Stimulated activated CD4-positive, alpha-beta T cell treated with anti-CD3 and anti-CD28 coated beads, TNF-alpha, amount 100 ng/mL, for 24 hours (primary cell): ENCODE data around the gene AKAP8L.
"Not testable (repeated sequence)": the region's sequence is repeated elsewhere in the genome, so short reads cannot be mapped to it uniquely, and the experiment has no call there.

Experiments used
- DNase-seq, 3 experiments: peaks; one replicate each; pipeline ENCODE4 v3.0.0-alpha.2; 2020; ENCODE audit warnings: low read depth in 3 of 3

The AKAP8L gene

GRCh38 chr19:15353908-15354307, 64.9 kb downstream of the AKAP8L start:
- no peak for DNase-seq

GRCh38 chr19:15352535-15352934, 66.3 kb downstream of the AKAP8L start:
- DNase-seq = not testable (repeated sequence)

DNA sequence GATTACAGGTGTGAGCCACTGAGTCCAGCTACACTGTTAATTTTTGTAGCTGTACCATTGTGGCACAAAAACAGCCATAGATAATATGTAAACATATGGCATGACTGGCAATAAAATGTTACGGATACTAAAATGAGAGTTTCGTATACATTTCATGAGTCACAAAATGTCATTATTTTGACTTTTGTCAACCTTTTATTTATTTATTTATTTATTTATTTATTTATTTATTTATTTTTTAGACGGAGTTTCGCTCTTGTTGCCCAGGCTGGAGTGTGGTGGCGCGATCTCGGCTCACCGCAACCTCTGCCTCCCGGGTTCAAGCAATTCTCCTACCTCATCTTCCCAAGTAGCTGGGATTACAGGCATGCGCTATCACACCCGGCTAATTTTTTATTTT, 77.5 kb downstream of the AKAP8L start:
- not testable (repeated sequence) for DNase-seq

GRCh38 chr19:15340086-15340485, 78.7 kb downstream of the AKAP8L start:
- DNase-seq = no peak

DNA sequence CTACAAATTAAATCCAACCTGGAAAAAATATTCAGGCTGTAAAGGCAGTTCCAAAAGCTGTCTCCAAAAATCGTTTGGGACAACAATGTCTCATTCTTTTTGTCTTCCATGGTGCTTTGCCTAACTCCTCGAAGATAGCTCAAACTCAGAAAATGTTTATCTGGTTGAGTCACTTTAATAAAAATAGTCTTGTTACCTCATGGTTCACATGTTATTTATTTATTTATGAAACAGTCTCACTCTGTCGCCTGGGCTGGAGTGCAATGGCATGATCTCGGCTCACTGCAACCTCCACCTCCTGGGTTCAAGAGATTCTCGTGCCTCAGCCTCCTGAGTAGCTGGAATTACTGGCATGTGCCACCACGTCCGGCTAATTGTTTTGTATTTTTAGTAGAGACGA, 81.6 kb downstream of the AKAP8L start:
- no peak for DNase-seq

- DNase-seq = not testable (repeated sequence)
These were observed 82.8 kb downstream of the AKAP8L start for GRCh38 chr19:15335992-15336391.

GRCh38 chr19:15332311-15332996, 86.3 kb downstream of the AKAP8L start, which contains the start of gene BRD4:
Gene BRD4, minus strand, starts transcription at chr19:15332539. Its CDS starts 59,440 bp downstream, at chr19:15273099.
- DNase-seq = peak; percentile 59 to 71 (median 61)

DNA sequence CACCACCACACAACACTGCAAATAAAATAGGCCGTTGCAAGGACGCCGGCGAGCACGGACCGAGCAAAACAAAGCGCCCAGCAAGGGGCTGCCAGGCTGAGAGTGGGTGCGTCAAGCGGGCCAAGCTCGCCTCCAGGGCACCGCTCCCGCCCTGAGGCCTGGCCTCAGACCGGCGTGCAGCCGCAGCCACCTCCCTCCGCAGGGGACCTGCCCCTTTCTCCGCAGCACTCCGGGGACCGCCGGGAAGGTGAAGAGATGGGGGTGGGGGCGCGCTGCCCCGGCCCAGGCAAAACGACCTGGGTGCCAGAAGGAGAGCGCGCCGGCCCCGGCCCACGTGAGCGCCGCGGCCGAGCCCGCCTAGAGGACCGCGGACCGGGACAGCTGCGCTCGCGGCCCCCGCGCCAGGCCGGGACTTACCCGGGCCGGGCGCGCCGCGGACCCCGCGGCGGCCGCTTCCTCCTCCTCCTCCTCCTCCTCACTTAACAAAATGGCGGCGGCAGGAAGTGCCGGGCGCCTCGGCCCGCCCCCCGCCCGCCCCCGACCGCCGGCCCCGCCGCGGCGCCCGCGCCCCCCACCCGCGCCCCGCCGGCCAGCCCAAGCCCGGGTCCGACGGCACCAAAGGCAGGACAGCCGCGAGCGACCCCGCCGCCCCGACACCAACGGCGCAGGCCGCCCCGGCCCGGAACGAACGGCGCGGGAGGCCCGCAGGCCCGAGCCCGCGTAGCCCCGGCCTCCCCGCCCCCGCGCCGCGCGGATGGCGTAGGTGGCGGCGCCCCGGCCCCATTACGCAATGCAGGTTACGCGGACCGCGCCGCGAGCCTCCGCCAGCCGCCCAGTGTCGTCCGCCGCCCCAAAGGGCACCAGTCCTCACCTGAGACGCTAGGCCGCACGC, 87.1 kb downstream of the AKAP8L start:
- DNase-seq = peak; percentile 27 to 60 (median 34)

DNA sequence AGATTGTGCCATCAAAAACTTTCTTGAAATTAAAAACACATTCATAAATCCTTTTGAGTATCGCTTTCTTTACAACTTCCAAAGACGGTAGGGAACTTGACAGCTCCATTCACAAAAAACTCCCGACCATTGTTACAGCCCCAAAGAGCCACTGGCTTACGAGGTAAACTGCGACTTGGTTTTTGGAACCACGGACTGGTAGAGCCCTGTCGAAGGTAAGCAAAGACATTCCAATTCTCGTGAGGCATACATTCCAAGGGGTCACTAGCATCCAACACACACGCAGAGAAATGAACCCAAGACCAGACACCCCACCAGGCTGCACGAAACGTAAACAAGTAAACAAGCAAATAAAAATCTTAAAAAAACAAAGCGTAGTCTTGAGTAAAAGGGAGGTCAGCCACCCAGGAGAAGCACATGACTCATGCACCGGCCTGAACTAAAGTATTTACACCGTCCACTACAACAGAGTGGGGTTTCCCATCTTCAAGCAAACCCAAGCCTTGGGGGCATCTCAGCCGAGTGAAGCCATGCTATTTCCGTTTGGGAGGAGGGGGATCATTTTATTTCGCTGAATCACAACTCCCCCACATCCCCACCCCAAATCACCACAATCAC, 87.9 kb downstream of the AKAP8L start:
- no peak for DNase-seq
